IPS-15b (cell line): Measurements from ENCODE around the gene UNC80.
A peak's percentile ranks its signal among the peaks of the same experiment; 100 is the strongest.

Experiments used
- H3K27me3 ChIP-seq: one replicate; pipeline ENCODE4 v1.6.1; 2013; ENCODE audit warnings: low read length; ENCODE audit not compliant: control insufficient read depth, insufficient read depth
- H3K36me3 ChIP-seq: one replicate; pipeline ENCODE4 v1.6.1; 2013; ENCODE audit warnings: low read length; ENCODE audit not compliant: control insufficient read depth, insufficient read depth
- H3K4me1 ChIP-seq: one replicate; pipeline ENCODE4 v1.6.1; 2013; ENCODE audit warnings: mild to moderate bottlenecking, low read length; ENCODE audit not compliant: control insufficient read depth, insufficient read depth
- H3K4me3 ChIP-seq: one replicate; pipeline ENCODE4 v1.5.1; 2013; ENCODE audit warnings: low read depth, low read length
- H3K9ac ChIP-seq: one replicate; pipeline ENCODE4 v1.6.1; 2013; ENCODE audit warnings: low read depth, mild to moderate bottlenecking, low read length
- H3K9me3 ChIP-seq: one replicate; pipeline ENCODE4 v1.6.1; 2013; ENCODE audit warnings: mild to moderate bottlenecking, low read length; ENCODE audit not compliant: control insufficient read depth, insufficient read depth

Gene UNC80

DNA sequence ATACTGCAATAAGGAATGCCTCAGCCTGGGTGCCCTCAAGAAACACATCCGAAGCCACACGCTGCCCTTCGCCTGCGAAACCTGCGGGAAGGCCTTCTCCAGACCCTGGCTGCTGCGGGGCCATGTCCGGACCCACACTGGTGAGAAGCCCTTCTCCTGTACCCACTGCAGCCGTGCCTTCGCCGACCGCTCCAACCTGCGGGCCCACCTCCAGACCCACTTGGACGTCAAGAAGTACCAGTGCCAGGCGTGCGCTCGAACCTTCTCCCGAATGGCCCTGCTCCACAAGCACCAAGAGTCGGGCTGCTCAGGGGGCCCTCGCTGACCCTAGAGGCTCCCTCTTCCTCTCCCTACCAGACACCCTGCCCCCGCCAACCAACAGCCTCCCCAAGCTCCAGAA is 37.6 kb downstream of the UNC80 start:
- H3K9me3 ChIP-seq: no peaks in the 10 kb centered on the region
- H3K4me3 ChIP-seq: no peak overlapping the region
- H3K9ac ChIP-seq: no peak overlapping the region
- H3K36me3 ChIP-seq: no peaks in the 10 kb centered on the region
- H3K4me1 ChIP-seq: peaks cover 6% of the 10 kb centered on the region
- H3K27me3 ChIP-seq: no peaks in the 10 kb centered on the region

DNA sequence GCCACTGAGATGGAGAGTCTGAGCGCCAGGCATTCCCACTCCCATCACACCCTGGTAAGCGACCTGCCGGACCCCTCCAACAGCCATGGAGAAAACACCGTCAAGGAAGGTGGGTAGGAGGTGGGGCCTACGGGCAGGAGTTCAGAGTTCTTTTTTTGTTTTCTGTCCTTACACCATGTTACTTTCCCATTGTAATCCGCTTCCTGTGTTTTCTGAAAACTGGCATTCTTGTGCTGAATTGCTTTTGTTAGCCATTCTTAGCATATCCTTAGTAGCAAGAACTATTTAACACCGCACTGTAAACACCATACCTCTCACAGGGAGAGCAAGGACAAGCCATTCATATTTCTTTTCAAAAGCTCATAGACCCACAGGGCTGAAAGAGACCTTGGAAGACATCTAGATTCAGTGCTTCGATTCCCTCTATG is 46.2 kb downstream of the UNC80 start:
- H3K9ac ChIP-seq: no peak overlapping the region
- H3K4me3 ChIP-seq: no peak overlapping the region

DNA sequence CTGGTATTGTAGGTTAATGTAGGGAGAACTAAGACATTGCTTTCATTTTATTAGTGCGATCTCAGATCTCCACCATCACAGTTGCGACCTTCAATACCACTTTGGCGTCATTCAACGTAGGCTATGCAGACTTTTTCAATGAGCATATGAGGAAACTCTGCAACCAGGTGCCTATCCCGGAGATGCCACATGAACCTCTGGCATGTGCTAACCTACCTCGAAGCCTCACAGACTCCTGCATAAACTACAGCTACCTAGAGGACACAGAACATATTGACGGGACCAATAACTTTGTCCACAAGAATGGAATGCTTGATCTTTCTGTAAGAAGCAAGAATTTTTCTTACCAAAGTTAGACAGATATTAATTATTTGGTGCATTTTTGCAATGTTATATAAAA is 47.3 kb downstream of the UNC80 start:
- Histone ChIP-seq H3K9me3 (no peaks in the 10 kb centered on the region), H3K9ac (no peak overlapping the region), H3K4me1 (peaks cover 8% of the 10 kb centered on the region), H3K4me3 (no peak overlapping the region), H3K27me3 (no peaks in the 10 kb centered on the region), H3K36me3 (no peaks in the 10 kb centered on the region)

More for the DNA sequence above, 46.2 kb downstream of the UNC80 start:
- Histone ChIP-seq H3K36me3 (no peaks in the 10 kb centered on the region), H3K27me3 (no peaks in the 10 kb centered on the region), H3K4me1 (peaks cover 14% of the 10 kb centered on the region), H3K9me3 (no peaks in the 10 kb centered on the region)

DNA sequence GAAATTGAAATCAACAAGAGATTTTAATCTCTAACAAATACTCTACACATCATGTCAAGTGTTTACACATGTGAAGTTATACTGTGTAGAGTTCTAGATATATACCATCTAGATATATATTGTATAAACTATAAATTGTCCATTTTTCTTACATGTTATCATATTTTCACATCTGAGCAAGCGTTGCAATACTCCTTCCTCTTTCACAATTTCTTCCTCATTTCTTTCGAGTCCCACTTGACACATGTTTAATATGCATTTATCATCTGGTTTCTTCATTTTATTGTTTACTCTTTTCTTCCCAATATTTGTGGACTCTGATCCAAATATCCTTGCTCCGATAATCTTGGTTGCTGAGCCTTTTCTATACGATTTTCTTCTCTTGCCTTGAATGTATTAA is 50.2 kb downstream of the UNC80 start:
- Histone ChIP-seq H3K4me3 (no peak overlapping the region), H3K4me1 (peaks cover 8% of the 10 kb centered on the region), H3K9ac (no peak overlapping the region), H3K9me3 (no peaks in the 10 kb centered on the region), H3K27me3 (no peaks in the 10 kb centered on the region), H3K36me3 (no peaks in the 10 kb centered on the region)

DNA sequence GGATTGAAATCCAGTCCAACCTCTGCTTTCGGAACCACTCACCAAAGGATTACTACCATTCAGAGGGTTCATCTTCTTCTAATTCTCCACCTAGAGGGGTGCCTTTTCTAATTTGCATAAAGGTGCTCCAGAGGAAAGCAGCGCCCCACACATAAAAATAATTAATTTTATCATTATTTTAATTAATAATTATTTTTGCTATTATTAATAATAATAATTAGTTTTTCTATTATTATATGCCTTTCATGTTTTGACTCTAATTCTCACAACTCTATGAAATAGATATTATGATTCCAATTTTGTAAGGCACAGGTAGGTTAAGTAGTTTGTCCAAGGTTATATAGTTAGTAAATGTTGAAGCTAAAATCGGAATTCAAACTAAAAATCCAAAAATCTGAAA is 51.9 kb downstream of the UNC80 start:
- H3K9me3 ChIP-seq: no peaks in the 10 kb centered on the region
- no peaks in the 10 kb centered on the region for H3K27me3 ChIP-seq
- no peak overlapping the region for H3K9ac ChIP-seq
- no peak overlapping the region for H3K4me3 ChIP-seq
- H3K4me1 ChIP-seq: peaks cover 2% of the 10 kb centered on the region
- no peaks in the 10 kb centered on the region for H3K36me3 ChIP-seq

DNA sequence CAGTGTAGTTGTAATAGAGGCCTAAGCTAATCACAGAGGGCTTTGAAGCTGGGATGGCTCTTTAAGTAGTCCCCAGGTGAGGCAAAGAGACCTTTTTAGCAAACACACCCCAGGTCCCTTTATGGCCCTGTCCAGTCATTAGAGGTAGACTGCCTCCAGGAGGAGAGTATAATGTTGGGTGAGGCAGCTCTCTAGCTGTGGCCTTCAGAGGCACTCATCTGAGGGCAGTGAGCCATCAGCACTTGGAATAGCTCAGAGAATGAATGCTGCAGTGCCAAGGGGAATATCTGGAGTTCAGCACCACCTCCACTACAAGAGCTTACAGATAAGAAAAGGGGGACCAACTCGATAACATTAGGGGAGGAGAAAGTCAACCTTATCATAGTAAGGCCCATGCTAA is 52.8 kb downstream of the UNC80 start:
- H3K4me3 ChIP-seq: no peak overlapping the region
- no peaks in the 10 kb centered on the region for H3K36me3 ChIP-seq
- H3K27me3 ChIP-seq: no peaks in the 10 kb centered on the region
- H3K4me1 ChIP-seq: no peaks in the 10 kb centered on the region
- no peak overlapping the region for H3K9ac ChIP-seq
- H3K9me3 ChIP-seq: no peaks in the 10 kb centered on the region

DNA sequence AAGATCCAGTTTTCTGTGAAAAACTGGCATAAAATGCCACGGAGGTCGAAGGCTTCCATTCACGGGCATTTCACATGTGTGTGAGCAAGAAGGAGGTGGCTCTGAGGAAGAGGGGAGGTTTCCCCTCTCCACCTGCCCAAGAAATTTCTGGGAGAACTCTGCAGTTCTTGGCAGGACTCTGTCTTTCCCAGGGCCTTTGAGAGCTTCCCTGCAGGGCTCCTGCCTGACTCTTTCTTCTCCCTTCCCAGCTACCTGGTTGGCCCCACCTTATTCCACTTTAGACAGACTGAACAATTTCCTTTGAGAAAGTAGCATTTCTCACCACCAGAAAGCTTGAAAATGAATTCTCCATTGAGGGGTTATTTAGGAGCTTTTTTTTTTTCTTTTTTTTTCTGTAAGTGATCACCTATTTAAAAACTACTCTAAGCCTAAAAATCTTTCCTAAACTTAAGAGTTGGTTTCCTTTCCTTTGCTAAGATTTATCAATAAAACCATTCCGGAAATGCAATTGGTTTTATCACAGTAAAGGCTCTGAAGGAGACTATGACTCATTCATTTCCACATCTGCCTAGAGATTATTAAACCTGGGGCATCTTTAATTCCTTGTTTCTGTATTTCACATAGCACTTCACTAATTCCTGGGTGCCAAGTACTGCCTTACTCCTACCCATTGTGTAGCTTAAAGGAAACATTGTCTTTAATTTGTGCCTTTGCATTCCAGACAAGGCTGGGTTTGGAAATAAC is 59.3 kb downstream of the UNC80 start:
- no peak overlapping the region for H3K4me3 ChIP-seq
- no peak overlapping the region for H3K9ac ChIP-seq

DNA sequence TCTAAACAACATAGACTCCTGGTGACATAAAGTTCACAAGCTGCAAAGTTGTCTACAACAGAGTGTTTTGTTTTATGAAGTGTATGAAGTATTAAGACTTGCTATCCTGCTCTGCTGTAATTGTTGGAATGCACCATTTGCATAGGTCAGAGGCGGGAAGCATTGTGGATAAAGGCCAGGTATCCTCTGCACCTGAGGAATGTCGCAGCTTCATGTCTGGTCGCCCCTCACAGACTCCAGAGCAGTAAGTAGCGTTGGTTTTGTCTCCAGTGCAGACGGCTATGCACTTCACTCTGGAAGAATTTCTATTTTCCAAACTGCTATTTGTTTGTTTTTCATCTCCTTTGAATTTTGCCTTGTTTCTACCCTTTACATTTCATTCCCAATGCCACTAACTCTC is 63.1 kb downstream of the UNC80 start:
- Histone ChIP-seq H3K27me3 (no peaks in the 10 kb centered on the region), H3K36me3 (no peaks in the 10 kb centered on the region)

More for the DNA sequence above, 59.3 kb downstream of the UNC80 start:
- Histone ChIP-seq H3K4me1 (peaks cover 2% of the 10 kb centered on the region), H3K9me3 (no peaks in the 10 kb centered on the region), H3K27me3 (no peaks in the 10 kb centered on the region), H3K36me3 (no peaks in the 10 kb centered on the region)

DNA sequence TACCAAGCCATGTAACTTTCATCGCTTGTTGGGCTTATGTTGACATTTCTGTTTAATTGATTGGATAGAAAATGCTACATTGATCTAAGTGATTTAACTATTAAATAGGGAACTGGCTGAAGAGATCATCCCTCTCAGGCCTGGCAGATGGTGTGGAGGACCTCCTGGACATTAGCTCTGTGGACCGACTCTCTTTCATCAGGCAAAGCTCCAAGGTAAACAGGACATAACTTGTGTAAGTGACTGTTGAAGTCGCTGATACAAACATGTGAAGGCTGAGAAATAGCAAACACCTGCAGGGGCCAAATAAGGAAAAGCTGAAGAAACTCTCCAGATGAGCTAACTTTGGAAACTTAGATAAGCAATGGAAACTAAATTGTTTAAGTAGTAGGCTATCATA is 68.8 kb downstream of the UNC80 start:
- Histone ChIP-seq H3K9ac (no peak overlapping the region), H3K4me3 (no peak overlapping the region), H3K9me3 (no peaks in the 10 kb centered on the region), H3K27me3 (no peaks in the 10 kb centered on the region), H3K36me3 (no peaks in the 10 kb centered on the region), H3K4me1 (no peaks in the 10 kb centered on the region)

More for the DNA sequence above, 63.1 kb downstream of the UNC80 start:
- Histone ChIP-seq H3K4me3 (no peak overlapping the region), H3K9me3 (no peaks in the 10 kb centered on the region), H3K9ac (no peak overlapping the region), H3K4me1 (peaks cover 2% of the 10 kb centered on the region)

DNA sequence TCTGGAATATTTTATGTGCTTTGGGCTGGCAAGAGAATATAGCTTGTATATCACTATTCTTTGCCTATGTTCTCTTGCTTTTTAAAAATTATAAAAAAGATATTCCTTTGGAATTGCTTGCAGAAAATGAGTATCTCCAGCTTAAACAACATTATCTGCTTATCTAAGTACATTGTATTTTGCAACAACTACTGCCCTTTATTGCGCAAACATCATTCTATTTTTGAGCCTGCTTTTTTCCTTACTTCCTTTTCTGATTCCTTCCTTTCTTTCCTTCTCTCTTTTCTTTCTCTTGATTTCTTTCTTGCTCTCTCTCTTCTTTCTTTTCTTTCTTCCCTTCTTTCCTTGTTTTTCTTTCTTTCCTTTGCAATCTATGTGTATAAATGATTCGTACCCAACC is 74.0 kb downstream of the UNC80 start:
- Histone ChIP-seq H3K4me3 (no peak overlapping the region), H3K9ac (no peak overlapping the region), H3K9me3 (no peaks in the 10 kb centered on the region), H3K27me3 (no peaks in the 10 kb centered on the region), H3K4me1 (no peaks in the 10 kb centered on the region), H3K36me3 (no peaks in the 10 kb centered on the region)

DNA sequence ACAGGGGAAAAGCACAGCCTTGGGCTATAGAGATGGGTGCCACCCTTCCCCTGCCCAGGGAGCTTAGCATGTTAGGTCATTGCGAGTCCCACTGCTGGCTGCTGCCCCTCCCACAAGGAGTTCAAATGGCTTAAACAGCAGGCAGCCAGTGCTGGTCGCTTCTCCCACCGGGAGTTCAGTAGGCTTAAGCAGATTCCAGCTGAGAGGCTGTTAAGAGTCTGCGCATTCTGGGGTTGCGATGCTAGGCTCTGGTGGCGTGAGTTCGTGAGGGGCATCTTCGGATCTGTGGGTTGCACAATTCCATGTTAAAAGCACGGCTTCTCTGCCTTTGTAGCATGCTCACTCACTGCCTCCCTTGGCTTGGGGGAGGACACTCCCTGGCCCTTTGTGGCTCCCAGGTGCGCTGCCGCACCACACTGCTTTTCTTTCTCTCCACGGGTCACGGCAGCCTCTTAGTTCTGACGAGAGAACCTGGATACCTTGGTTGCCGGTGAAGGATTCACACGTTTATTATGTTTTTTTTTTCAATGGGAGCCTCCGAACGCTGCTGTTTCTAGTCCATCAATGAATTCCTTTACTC is 93.2 kb downstream of the UNC80 start:
- Histone ChIP-seq H3K4me1 (no peaks in the 10 kb centered on the region), H3K27me3 (peaks cover 18% of the 10 kb centered on the region), H3K36me3 (no peaks in the 10 kb centered on the region), H3K9ac (no peak overlapping the region), H3K4me3 (peak overlapping the region; percentile 60), H3K9me3 (no peaks in the 10 kb centered on the region)

DNA sequence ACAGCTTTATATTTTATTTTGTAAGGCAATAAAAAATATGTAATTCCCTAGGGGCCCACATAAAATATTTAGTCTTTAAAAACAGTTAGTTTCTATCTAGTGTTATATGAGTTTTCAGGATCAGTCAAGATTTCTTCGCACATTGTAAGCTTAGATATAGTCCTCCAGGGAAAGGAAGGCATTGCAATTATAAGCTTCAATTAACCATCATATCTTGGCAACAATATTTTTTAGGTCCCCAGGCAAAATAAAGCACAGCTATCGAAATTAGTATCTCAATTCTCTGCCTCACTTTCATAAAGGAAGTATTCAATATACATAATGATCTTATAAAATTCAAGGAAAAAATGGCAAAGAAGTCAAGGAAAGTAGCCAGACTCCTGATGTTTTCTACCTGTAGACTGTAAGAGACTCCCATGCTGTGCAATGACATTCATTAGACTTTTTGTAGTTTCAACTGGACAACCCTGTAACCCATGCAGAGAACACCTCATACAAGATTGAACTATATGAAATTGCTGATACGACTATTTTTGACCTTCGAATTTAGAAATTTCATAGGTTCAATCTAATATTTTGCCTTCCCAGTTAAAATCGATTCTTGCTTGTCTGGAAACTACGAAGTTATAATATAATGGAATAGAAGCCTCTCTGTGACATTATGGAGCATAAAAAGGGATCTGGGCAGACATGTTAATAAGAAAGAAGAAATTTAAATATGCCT is 96.8 kb downstream of the UNC80 start:
- Histone ChIP-seq H3K9ac (no peak overlapping the region), H3K4me1 (peaks cover 4% of the 10 kb centered on the region), H3K9me3 (no peaks in the 10 kb centered on the region)

More for the DNA sequence above, 96.8 kb downstream of the UNC80 start:
- H3K27me3 ChIP-seq: peaks cover 17% of the 10 kb centered on the region
- H3K36me3 ChIP-seq: no peaks in the 10 kb centered on the region
- H3K4me3 ChIP-seq: no peak overlapping the region
